ENCODE data around the gene ELMOD2. TPM values are rescaled to one million over a fixed set of nuclear protein-coding genes. Genes with fewer than 3 reads are reported as not detected.

The ELMOD2 gene, protein sequence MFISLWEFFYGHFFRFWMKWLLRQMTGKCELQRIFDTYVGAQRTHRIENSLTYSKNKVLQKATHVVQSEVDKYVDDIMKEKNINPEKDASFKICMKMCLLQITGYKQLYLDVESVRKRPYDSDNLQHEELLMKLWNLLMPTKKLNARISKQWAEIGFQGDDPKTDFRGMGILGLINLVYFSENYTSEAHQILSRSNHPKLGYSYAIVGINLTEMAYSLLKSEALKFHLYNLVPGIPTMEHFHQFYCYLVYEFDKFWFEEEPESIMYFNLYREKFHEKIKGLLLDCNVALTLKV
- total RNA-seq (2014; rRNA removed; shearing (Covaris generic)) (24.0 and 35.8 TPM in 2 replicates), polyA plus RNA-seq (2016; fragmentation: Nextera tagmentation; extraction: Ambion mirVana) (25.0 and 30.5 TPM in 2 replicates)

DNA sequence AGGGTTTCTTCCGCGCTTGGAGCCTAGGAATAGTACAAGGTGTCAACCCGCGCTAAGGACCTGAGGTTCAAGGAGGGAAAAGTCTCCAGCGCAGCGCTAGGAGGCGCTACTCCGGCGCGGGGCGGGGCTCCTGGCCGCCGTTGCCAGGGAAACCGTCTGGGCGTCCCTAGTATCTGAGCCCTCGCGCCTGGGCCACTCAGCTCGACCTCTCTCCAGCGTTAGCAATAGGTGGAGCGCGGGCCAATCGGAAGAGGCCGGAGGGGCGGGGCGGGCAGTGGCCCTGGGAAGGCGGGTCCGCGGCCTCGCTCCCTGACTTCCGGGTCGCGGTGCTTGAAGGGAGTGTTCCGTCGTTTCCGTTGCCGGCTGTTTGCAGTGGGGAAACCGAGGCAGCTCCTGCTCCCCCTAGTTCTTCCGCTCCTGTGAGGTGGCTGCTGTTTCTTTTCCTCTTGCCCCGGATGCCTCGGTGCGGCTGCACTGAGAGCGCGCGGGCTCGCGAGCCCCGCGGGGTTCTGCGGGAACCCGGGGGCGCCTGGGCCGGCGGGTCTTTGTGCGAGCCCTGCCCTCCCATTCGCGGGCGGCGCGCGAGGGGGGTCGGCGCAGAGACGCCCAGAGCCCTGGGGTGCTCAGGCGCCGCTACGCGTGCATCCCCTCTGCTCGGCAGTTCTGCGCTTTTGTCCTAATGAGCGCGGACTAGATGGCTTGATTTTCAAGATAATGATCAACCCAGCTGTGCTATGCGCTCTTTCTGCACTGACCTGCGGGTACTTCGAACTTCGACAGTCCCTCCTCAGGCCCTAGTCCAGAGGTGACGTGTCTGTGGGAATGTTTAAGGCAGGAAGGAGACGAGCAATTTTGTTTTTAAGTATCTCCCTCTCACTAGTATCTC, at the start of gene ELMOD2:
Gene ELMOD2, plus strand, starts transcription at position 312 of the 886 bp plus-strand sequence. CDS start 1,261 bp downstream, outside the sequence.
- peak within 1 kb of the TSS; percentile 90 for H3K4me2 ChIP-seq (ENCODE audit: unreplicated experiment)
- no peaks in the 10 kb centered on the region for H4K20me1 ChIP-seq (ENCODE audit: insufficient read depth)
- peak; percentile 100 for DNase-seq
- in situ Hi-C loops (cut with MboI): no loop called here
- TF ChIP-seq EZH2 (IDR thresholded peaks at IDR 0.05; ENCODE audit: insufficient read depth, poor library complexity, severe bottlenecking) (no peak), EZH2phosphoT487 (IDR thresholded peaks at IDR 0.05; ENCODE audit: insufficient read depth, low read depth) (no peak)
- H2AFZ ChIP-seq: peak within 1 kb of the TSS; percentile 97
- H3K9ac ChIP-seq: peak within 1 kb of the TSS; percentile 84
- H3K4me3 ChIP-seq: peak within 1 kb of the TSS; percentile 80
- H3K4me1 ChIP-seq (ENCODE audit: insufficient read depth): no peaks in the 10 kb centered on the region
- no peaks in the 10 kb centered on the region for H3K9me2 ChIP-seq (ENCODE audit: insufficient read depth)
- H3K27me3 ChIP-seq (replicated peaks; ENCODE audit: insufficient read depth): no peaks in the 10 kb centered on the region
- H3K27ac ChIP-seq: peak within 1 kb of the TSS; percentile 64
- WGBS, 2 experiments (ENCODE audit: low coverage in 1 of 2, low lambda C conversion rate in 2 of 2, missing lambda C conversion rate in 2 of 2): 1 to 2% methylated on average over 71 to 72 of the region's 77 CpGs
- H3K9me3 ChIP-seq (ENCODE audit: low read depth): no peaks in the 10 kb centered on the region
- peaks cover 4% of the 10 kb centered on the region; the same call in 1 of the 2 replicates for H3F3A ChIP-seq (ENCODE audit: insufficient read depth)
- peaks cover 28% of the 10 kb centered on the region for H3K79me2 ChIP-seq (ENCODE audit: insufficient read depth)
- peaks cover 7% of the 10 kb centered on the region; the same call in 1 of the 2 replicates for H3K36me3 ChIP-seq (ENCODE audit: low read depth)

DNA sequence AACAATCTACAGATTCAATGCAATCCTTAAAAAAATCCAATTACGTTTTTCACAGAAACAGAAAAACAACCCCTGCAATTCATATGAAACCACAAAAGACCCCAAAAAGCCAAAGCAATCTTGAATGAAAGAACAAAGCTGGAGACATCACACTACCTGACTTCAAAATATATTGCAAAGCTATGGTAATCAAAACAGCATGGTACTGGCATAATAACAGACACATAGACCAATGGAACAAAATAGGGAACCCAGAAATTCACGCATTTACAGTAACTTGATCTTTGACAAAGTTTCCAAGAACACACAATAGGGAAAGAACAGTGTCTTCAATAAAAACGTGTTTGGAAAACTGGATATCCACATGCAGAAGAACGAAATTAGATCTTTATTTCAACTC, 40.5 kb upstream of the ELMOD2 start:
- H2AFZ ChIP-seq: no peak overlapping the region
- no peak overlapping the region for H3K9ac ChIP-seq
- no peak overlapping the region for H3K4me3 ChIP-seq
- no peak overlapping the region for H3K4me2 ChIP-seq (ENCODE audit: unreplicated experiment)
- no peak for DNase-seq
- peaks cover 6% of the 10 kb centered on the region for H3K9me3 ChIP-seq (ENCODE audit: low read depth)
- no peaks in the 10 kb centered on the region for H3F3A ChIP-seq (ENCODE audit: insufficient read depth)
- H3K27me3 ChIP-seq (replicated peaks; ENCODE audit: insufficient read depth): 0 out of 2 replicates have a peak, but pooled peaks cover 5% of the 10 kb centered on the region
- in situ Hi-C loops (cut with MboI): no loop called here
- no peaks in the 10 kb centered on the region for H3K79me2 ChIP-seq (ENCODE audit: insufficient read depth)
- no peaks in the 10 kb centered on the region for H3K4me1 ChIP-seq (ENCODE audit: insufficient read depth)
- H4K20me1 ChIP-seq (ENCODE audit: insufficient read depth): no peaks in the 10 kb centered on the region
- WGBS, 2 experiments (ENCODE audit: low coverage in 1 of 2, low lambda C conversion rate in 2 of 2, missing lambda C conversion rate in 2 of 2): 45 to 56% methylated on average over 4 of the region's 4 CpGs
- H3K9me2 ChIP-seq (ENCODE audit: insufficient read depth): no peaks in the 10 kb centered on the region
- H3K27ac ChIP-seq: no peak overlapping the region
- TF ChIP-seq EZH2 (IDR thresholded peaks at IDR 0.05; ENCODE audit: insufficient read depth, poor library complexity, severe bottlenecking) (no peak), EZH2phosphoT487 (IDR thresholded peaks at IDR 0.05; ENCODE audit: insufficient read depth, low read depth) (no peak)
- H3K36me3 ChIP-seq (ENCODE audit: low read depth): no peaks in the 10 kb centered on the region

DNA sequence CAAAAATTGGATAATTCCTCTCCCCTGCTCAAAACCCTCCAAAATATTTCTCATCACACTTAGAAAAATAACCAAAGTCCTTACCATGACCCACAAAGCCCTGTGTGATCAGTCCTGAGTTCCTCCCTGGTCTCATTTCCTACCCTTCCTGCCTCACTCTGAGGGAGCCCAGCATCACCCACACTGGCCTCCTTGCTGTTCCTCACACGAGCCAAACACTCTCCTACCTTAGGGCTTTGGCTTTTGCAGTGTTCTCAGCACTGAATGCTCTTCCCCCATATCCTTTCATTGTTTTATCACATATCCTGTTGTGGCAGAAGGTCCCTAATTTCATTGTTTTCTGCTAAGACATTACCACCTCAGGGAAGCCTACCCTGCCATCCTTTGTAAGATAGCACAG, 38.0 kb upstream of the ELMOD2 start:
- WGBS, 2 experiments (ENCODE audit: low coverage in 1 of 2, low lambda C conversion rate in 2 of 2, missing lambda C conversion rate in 2 of 2): 14 to 33% methylated on average over 1 of the region's 1 CpG
- H3K36me3 ChIP-seq (ENCODE audit: low read depth): no peaks in the 10 kb centered on the region
- H3K4me2 ChIP-seq (ENCODE audit: unreplicated experiment): no peak overlapping the region
- in situ Hi-C loops (cut with MboI): no loop called here
- no peak overlapping the region for H3K27ac ChIP-seq
- H3K4me3 ChIP-seq: no peak overlapping the region
- H3K79me2 ChIP-seq (ENCODE audit: insufficient read depth): no peaks in the 10 kb centered on the region
- H3F3A ChIP-seq (ENCODE audit: insufficient read depth): no peaks in the 10 kb centered on the region
- H3K4me1 ChIP-seq (ENCODE audit: insufficient read depth): no peaks in the 10 kb centered on the region
- no peak for DNase-seq
- no peak overlapping the region for H3K9ac ChIP-seq
- H3K9me2 ChIP-seq (ENCODE audit: insufficient read depth): no peaks in the 10 kb centered on the region
- H3K27me3 ChIP-seq (replicated peaks; ENCODE audit: insufficient read depth): peaks cover 5% of the 10 kb centered on the region; the same call in 1 of the 2 replicates
- peaks cover 6% of the 10 kb centered on the region for H3K9me3 ChIP-seq (ENCODE audit: low read depth)
- H2AFZ ChIP-seq: no peak overlapping the region
- H4K20me1 ChIP-seq (ENCODE audit: insufficient read depth): no peaks in the 10 kb centered on the region
- TF ChIP-seq EZH2phosphoT487 (IDR thresholded peaks at IDR 0.05; ENCODE audit: insufficient read depth, low read depth): no peak
- no peak for TF ChIP-seq EZH2 (IDR thresholded peaks at IDR 0.05; ENCODE audit: insufficient read depth, poor library complexity, severe bottlenecking)

DNA sequence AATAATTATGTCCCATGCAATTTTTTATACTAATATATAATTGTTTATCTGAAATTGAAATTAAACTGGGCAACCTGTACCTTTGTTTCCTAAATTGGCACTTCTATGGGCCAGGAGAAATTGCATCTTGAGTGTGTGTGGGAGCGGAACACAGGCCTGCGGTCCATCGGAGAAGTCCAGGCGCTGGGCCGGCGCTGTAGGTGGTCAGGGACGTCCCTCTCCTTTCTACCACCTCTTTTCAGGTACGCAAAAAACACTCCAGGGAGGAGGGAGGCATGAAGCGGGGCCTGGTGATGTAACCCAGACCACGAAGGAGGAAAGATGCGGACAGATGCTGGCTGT, 26.6 kb upstream of the ELMOD2 start:
- H4K20me1 ChIP-seq (ENCODE audit: insufficient read depth): no peaks in the 10 kb centered on the region
- H3K36me3 ChIP-seq (ENCODE audit: low read depth): no peaks in the 10 kb centered on the region
- H3K4me3 ChIP-seq: no peak overlapping the region
- H3K9me3 ChIP-seq (ENCODE audit: low read depth): no peaks in the 10 kb centered on the region
- WGBS, 2 experiments (ENCODE audit: low coverage in 1 of 2, low lambda C conversion rate in 2 of 2, missing lambda C conversion rate in 2 of 2): 81% methylated on average over 11 of the region's 11 CpGs
- no peak overlapping the region for H3K27ac ChIP-seq
- H2AFZ ChIP-seq: no peak overlapping the region
- H3F3A ChIP-seq (ENCODE audit: insufficient read depth): no peaks in the 10 kb centered on the region
- no peaks in the 10 kb centered on the region for H3K79me2 ChIP-seq (ENCODE audit: insufficient read depth)
- no peaks in the 10 kb centered on the region for H3K9me2 ChIP-seq (ENCODE audit: insufficient read depth)
- no peaks in the 10 kb centered on the region for H3K4me1 ChIP-seq (ENCODE audit: insufficient read depth)
- peaks cover 80% of the 10 kb centered on the region for H3K27me3 ChIP-seq (replicated peaks; ENCODE audit: insufficient read depth)
- in situ Hi-C loops (cut with MboI): no loop called here
- no peak for DNase-seq
- no peak overlapping the region for H3K4me2 ChIP-seq (ENCODE audit: unreplicated experiment)
- H3K9ac ChIP-seq: no peak overlapping the region
- TF ChIP-seq EZH2 (IDR thresholded peaks at IDR 0.05; ENCODE audit: insufficient read depth, poor library complexity, severe bottlenecking) (peak; percentile 84), EZH2phosphoT487 (IDR thresholded peaks at IDR 0.05; ENCODE audit: insufficient read depth, low read depth) (no peak)
